ENCODE results near the gene DYRK1A. TPM values are rescaled to one million over a fixed set of nuclear protein-coding genes. Genes with fewer than 3 reads are reported as not detected.

Gene DYRK1A
- total RNA-seq, 2 experiments from 2014 or later = 58.4 to 65.1 TPM

GRCh38 chr21:37490084-37490483 is 123.5 kb downstream of the DYRK1A start:
- no peak for DNase-seq (ENCODE audit: low spot score)
- TF ChIP-seq EZH2phosphoT487 (IDR thresholded peaks at IDR 0.05; ENCODE audit: borderline replicate concordance, low read depth, low read length) (no peak), CTCF (conservative IDR thresholded peaks at IDR 0.05; ENCODE audit: low read length) (no peak)
- no peaks in the 10 kb centered on the region for H4K20me1 ChIP-seq (ENCODE audit: insufficient read depth, low read length)
- POLR2A ChIA-PET = no interaction called here
- H2AFZ ChIP-seq (ENCODE audit: low read length) = no peak overlapping the region
- no peaks in the 10 kb centered on the region for H3K9me3 ChIP-seq (ENCODE audit: low read length)
- peaks cover 88% of the 10 kb centered on the region for H3K36me3 ChIP-seq (ENCODE audit: insufficient read depth, low read length)
- no peak overlapping the region for H3K4me2 ChIP-seq (ENCODE audit: low read length)
- BruUV-seq (replicated peaks) = TSS peak; percentile 14
- CTCF ChIA-PET (ENCODE audit: unreplicated experiment) = no interaction called here
- no peaks in the 10 kb centered on the region for H3K9me2 ChIP-seq (ENCODE audit: insufficient read depth, low read length)
- H3K27ac ChIP-seq (ENCODE audit: low read depth, low read length, poor library complexity, severe bottlenecking) = no peak overlapping the region
- no peak overlapping the region for H3K4me3 ChIP-seq (ENCODE audit: low read depth, low read length, poor library complexity, severe bottlenecking)
- H3K79me2 ChIP-seq (ENCODE audit: insufficient read depth, low read depth, low read length) = no peaks in the 10 kb centered on the region
- intact Hi-C loops (cut with micrococcal nuclease; ENCODE audit: unreplicated experiment) = no loop called here
- no peaks in the 10 kb centered on the region for H3K4me1 ChIP-seq (ENCODE audit: insufficient read depth, low read length, poor library complexity, severe bottlenecking)

GRCh38 chr21:37496972-37497371 is 130.4 kb downstream of the DYRK1A start:
- Histone ChIP-seq H3K9me3 (ENCODE audit: low read length) (no peaks in the 10 kb centered on the region), H3K4me2 (ENCODE audit: low read length) (no peak overlapping the region), H3K79me2 (ENCODE audit: insufficient read depth, low read depth, low read length) (peaks cover 25% of the 10 kb centered on the region; the same call in 1 of the 2 replicates), H2AFZ (ENCODE audit: low read length) (no peak overlapping the region), H3K4me1 (ENCODE audit: insufficient read depth, low read length, poor library complexity, severe bottlenecking) (no peaks in the 10 kb centered on the region), H3K27ac (ENCODE audit: low read depth, low read length, poor library complexity, severe bottlenecking) (no peak overlapping the region), H3K36me3 (ENCODE audit: insufficient read depth, low read length) (peaks cover 89% of the 10 kb centered on the region), H4K20me1 (ENCODE audit: insufficient read depth, low read length) (no peaks in the 10 kb centered on the region), H3K4me3 (ENCODE audit: low read depth, low read length, poor library complexity, severe bottlenecking) (no peak overlapping the region), H3K9me2 (ENCODE audit: insufficient read depth, low read length) (no peaks in the 10 kb centered on the region)
- CTCF ChIA-PET (ENCODE audit: unreplicated experiment) = no interaction called here
- BruUV-seq (replicated peaks) = TSS peak; percentile 3
- peak; percentile 71 for TF ChIP-seq CTCF (conservative IDR thresholded peaks at IDR 0.05; ENCODE audit: low read length)
- no peak for TF ChIP-seq EZH2phosphoT487 (IDR thresholded peaks at IDR 0.05; ENCODE audit: borderline replicate concordance, low read depth, low read length)
- intact Hi-C loops (cut with micrococcal nuclease; ENCODE audit: unreplicated experiment) = no loop called here
- DNase-seq (ENCODE audit: low spot score) = no peak
- POLR2A ChIA-PET = interaction anchor here (0.6 kb wide), 1 partner anchor 64 kb away, joined by 4 read pairs; no protein-coding TSS in a partner anchor

GRCh38 chr21:37498664-37499063 is 132.1 kb downstream of the DYRK1A start:
- POLR2A ChIA-PET = interaction anchor here (0.7 kb wide), 1 partner anchor 59 kb away, joined by 3 read pairs; no protein-coding TSS in a partner anchor

More at GRCh38 chr21:37498664-37499063, 132.1 kb downstream of the DYRK1A start:
- H3K4me1 ChIP-seq (ENCODE audit: insufficient read depth, low read length, poor library complexity, severe bottlenecking) = no peaks in the 10 kb centered on the region
- no peaks in the 10 kb centered on the region for H3K9me2 ChIP-seq (ENCODE audit: insufficient read depth, low read length)
- no peak for DNase-seq (ENCODE audit: low spot score)
- no peak overlapping the region for H3K27ac ChIP-seq (ENCODE audit: low read depth, low read length, poor library complexity, severe bottlenecking)
- H3K36me3 ChIP-seq (ENCODE audit: insufficient read depth, low read length) = peaks cover 87% of the 10 kb centered on the region
- peaks cover 40% of the 10 kb centered on the region; the same call in 1 of the 2 replicates for H3K79me2 ChIP-seq (ENCODE audit: insufficient read depth, low read depth, low read length)
- H3K4me2 ChIP-seq (ENCODE audit: low read length) = no peak overlapping the region
- H3K4me3 ChIP-seq (ENCODE audit: low read depth, low read length, poor library complexity, severe bottlenecking) = no peak overlapping the region
- CTCF ChIA-PET (ENCODE audit: unreplicated experiment) = no interaction called here
- intact Hi-C loops (cut with micrococcal nuclease; ENCODE audit: unreplicated experiment) = no loop called here
- H3K9me3 ChIP-seq (ENCODE audit: low read length) = no peaks in the 10 kb centered on the region
- H2AFZ ChIP-seq (ENCODE audit: low read length) = no peak overlapping the region
- BruUV-seq (replicated peaks) = no TSS peak
- H4K20me1 ChIP-seq (ENCODE audit: insufficient read depth, low read length) = no peaks in the 10 kb centered on the region
- TF ChIP-seq CTCF (conservative IDR thresholded peaks at IDR 0.05; ENCODE audit: low read length) (no peak), EZH2phosphoT487 (IDR thresholded peaks at IDR 0.05; ENCODE audit: borderline replicate concordance, low read depth, low read length) (no peak)
